Measurements from ENCODE around the gene DNM1. TPM values are rescaled to one million over a fixed set of nuclear protein-coding genes. Genes with fewer than 3 reads are reported as not detected.
A peak's percentile ranks its signal among the peaks of the same experiment; 100 is the strongest.

Gene DNM1
- total and polyA plus RNA-seq, 4 donors, result 1.2 to 23.7 (median 6.1) TPM

- WGBS, 2 donors, result 50 to 79% methylated on average over 5 of the region's 5 CpGs
- Histone ChIP-seq H3K9ac (ENCODE audit: insufficient read depth in 1 of 2, low read length in 2 of 2) (no peak overlapping the region), H3K27ac (ENCODE audit: low read depth in 1 of 2, low read length in 1 of 2) (peak overlapping the region in 1 of 2 donors; percentile 58), H3K4me1 (ENCODE audit: control insufficient read depth in 5 of 5, insufficient read depth in 5 of 5, low read length in 5 of 5) (peaks cover 0 to 13% (median 8%) of the 10 kb centered on the region in 5 donors), H3K36me3 (ENCODE audit: control insufficient read depth in 4 of 4, insufficient read depth in 4 of 4, low read length in 4 of 4) (peaks cover 0 to under 1% (median 0%) of the 10 kb centered on the region in 4 donors), H3K27me3 (ENCODE audit: control insufficient read depth in 3 of 3, insufficient read depth in 3 of 3, low read length in 2 of 3) (no peaks in the 10 kb centered on the region), H3K9me3 (ENCODE audit: control insufficient read depth in 4 of 4, insufficient read depth in 3 of 4, low read length in 3 of 4) (no peaks in the 10 kb centered on the region), H3K4me3 (no peak overlapping the region)
- TF ChIP-seq CTCF (IDR thresholded peaks at IDR 0.05; ENCODE audit: control extremely low read depth, extremely low read depth), result no peak
- no peak for DNase-seq
- ATAC-seq (ENCODE audit: insufficient read depth, low FRiP score), result no peak
These were observed 77.0 kb downstream of the DNM1 start for GRCh38 chr9:128280084-128280622.

- WGBS, 2 donors, result 93 to 95% methylated on average over 6 of the region's 6 CpGs
- no peak for ATAC-seq (ENCODE audit: insufficient read depth, low FRiP score)
- Histone ChIP-seq H3K4me1 (ENCODE audit: control insufficient read depth in 5 of 5, insufficient read depth in 5 of 5, low read length in 5 of 5) (peaks cover 0 to 3% (median 2%) of the 10 kb centered on the region in 5 donors), H3K36me3 (ENCODE audit: control insufficient read depth in 4 of 4, insufficient read depth in 4 of 4, low read length in 4 of 4) (peaks cover 0 to 10% (median 4%) of the 10 kb centered on the region in 4 donors), H3K9me3 (ENCODE audit: control insufficient read depth in 4 of 4, insufficient read depth in 3 of 4, low read length in 3 of 4) (no peaks in the 10 kb centered on the region), H3K27ac (ENCODE audit: low read depth in 1 of 2, low read length in 1 of 2) (no peak overlapping the region), H3K27me3 (ENCODE audit: control insufficient read depth in 3 of 3, insufficient read depth in 3 of 3, low read length in 2 of 3) (no peaks in the 10 kb centered on the region), H3K4me3 (no peak overlapping the region), H3K9ac (ENCODE audit: insufficient read depth in 1 of 2, low read length in 2 of 2) (no peak overlapping the region)
- no peak for TF ChIP-seq CTCF (IDR thresholded peaks at IDR 0.05; ENCODE audit: control extremely low read depth, extremely low read depth)
- no peak for DNase-seq
These were observed 79.3 kb downstream of the DNM1 start for GRCh38 chr9:128282500-128282899.

GRCh38 chr9:128285033-128285784 is 82.0 kb downstream of the DNM1 start:
- ATAC-seq (ENCODE audit: insufficient read depth, low FRiP score), result no peak

More at GRCh38 chr9:128285033-128285784, 82.0 kb downstream of the DNM1 start:
- H3K27ac ChIP-seq (ENCODE audit: low read depth in 1 of 2, low read length in 1 of 2), result no peak overlapping the region
- H3K36me3 ChIP-seq (ENCODE audit: control insufficient read depth in 4 of 4, insufficient read depth in 4 of 4, low read length in 4 of 4), result peaks cover 0 to 17% (median 5%) of the 10 kb centered on the region in 4 donors
- no peak for DNase-seq
- no peaks in the 10 kb centered on the region for H3K9me3 ChIP-seq (ENCODE audit: control insufficient read depth in 4 of 4, insufficient read depth in 3 of 4, low read length in 3 of 4)
- TF ChIP-seq CTCF (IDR thresholded peaks at IDR 0.05; ENCODE audit: control extremely low read depth, extremely low read depth), result no peak
- no peak overlapping the region for H3K4me3 ChIP-seq
- no peaks in the 10 kb centered on the region for H3K27me3 ChIP-seq (ENCODE audit: control insufficient read depth in 3 of 3, insufficient read depth in 3 of 3, low read length in 2 of 3)
- no peak overlapping the region for H3K9ac ChIP-seq (ENCODE audit: insufficient read depth in 1 of 2, low read length in 2 of 2)
- 95 to 98% methylated on average over 12 of the region's 12 CpGs for WGBS, 2 donors
- H3K4me1 ChIP-seq (ENCODE audit: control insufficient read depth in 5 of 5, insufficient read depth in 5 of 5, low read length in 5 of 5), result no peaks in the 10 kb centered on the region

Data from lung (tissue), 12 donors.